HepG2 (cell line): ENCODE measurements around the gene IQCN. TPM values are rescaled to one million over a fixed set of nuclear protein-coding genes. Genes with fewer than 3 reads are reported as not detected.

Experiments
- AGO2 ChIP-seq: fragments of 200-400 bp; formaldehyde crosslinking; optimal IDR thresholded peaks from 2 replicates; pipeline ENCODE3; 2017; ENCODE audit warnings: mild to moderate bottlenecking, low read depth, low read length, moderate library complexity
- ARNT ChIP-seq: fragments of 450-650 bp; IDR thresholded peaks from 2 replicates; pipeline ENCODE4 v1.6.1; 2017
- ATF1 ChIP-seq: IDR thresholded peaks from 2 replicates; pipeline ENCODE4 v1.6.1; 2016; ENCODE audit warnings: mild to moderate bottlenecking, control low read depth
- CEBPB ChIP-seq: IDR thresholded peaks from 2 replicates; pipeline ENCODE4 v1.6.1; 2011; ENCODE audit warnings: low read depth, low read length, improper control_type of control experiment, borderline replicate concordance
- ETS1 ChIP-seq: sonication (generic); formaldehyde crosslinking; IDR thresholded peaks from 2 replicates; pipeline ENCODE4 v1.4.0; 2020; ENCODE audit warnings: missing genetic modification reagents
- FOXP1 ChIP-seq, 2 experiments: fragments of 450-650 bp in 1 of 2; IDR thresholded peaks; 2 replicates each; pipeline ENCODE4 v1.6.1; 2017 to 2018; ENCODE audit warnings: antibody characterized with exemption in 1 of 2
- GATA4 ChIP-seq: sonication (generic); IDR thresholded peaks from 2 replicates; pipeline ENCODE4 v1.6.1; 2016; ENCODE audit warnings: antibody characterized with exemption, low read depth, borderline replicate concordance
- IRX3 ChIP-seq: sonication (generic); formaldehyde crosslinking; IDR thresholded peaks from 2 replicates; pipeline ENCODE4 v1.8.1; 2023; ENCODE audit warnings: mild to moderate bottlenecking, low read depth, missing genetic modification reagents, borderline replicate concordance
- NONO ChIP-seq, 2 experiments: fragments of 450-650 bp in 1 of 2; sonication (generic) in 1 of 2; formaldehyde crosslinking in 1 of 2; IDR thresholded peaks in 1 of 2; conservative IDR thresholded peaks in 1 of 2; 2 replicates each; pipeline versions ENCODE4 v1.6.1 to v1.8.0; 2017 to 2022; ENCODE audit warnings: mild to moderate bottlenecking in 1 of 2, missing genetic modification reagents in 1 of 2, moderate library complexity in 1 of 2
- PHB2 ChIP-seq: fragments of 450-650 bp; IDR thresholded peaks from 2 replicates; pipeline ENCODE4 v1.6.1; 2018; ENCODE audit not compliant: partially characterized antibody
- POLR2A ChIP-seq, 2 experiments: IDR thresholded peaks; 2 replicates each; pipeline ENCODE4 v1.6.1; 2011; ENCODE audit warnings: low read depth in 2 of 2, low read length in 2 of 2, mild to moderate bottlenecking in 1 of 2, moderate library complexity in 1 of 2; ENCODE audit not compliant: insufficient read depth in 1 of 2
- RBFOX2 ChIP-seq: fragments of 200-400 bp; formaldehyde crosslinking; IDR thresholded peaks from 2 replicates; pipeline ENCODE4 v1.6.1; 2017; ENCODE audit warnings: low read depth, mild to moderate bottlenecking, low read length
- REPIN1 ChIP-seq: sonication (generic); formaldehyde crosslinking; IDR thresholded peaks from 2 replicates; pipeline ENCODE4 v1.8.0; 2022; ENCODE audit warnings: missing genetic modification reagents, low read depth, mild to moderate bottlenecking, borderline replicate concordance
- RFXAP ChIP-seq: sonication (generic); formaldehyde crosslinking; IDR thresholded peaks from 2 replicates; pipeline ENCODE4 v1.4.0; 2020; ENCODE audit warnings: missing genetic modification reagents, borderline replicate concordance
- SCMH1 ChIP-seq: sonication (generic); formaldehyde crosslinking; IDR thresholded peaks from 2 replicates; pipeline ENCODE4 v1.9.0; 2021; ENCODE audit warnings: missing genetic modification reagents, mild to moderate bottlenecking, borderline replicate concordance
- SP5 ChIP-seq: IDR thresholded peaks from 2 replicates; pipeline ENCODE4 v1.6.1; 2016; ENCODE audit warnings: low read depth, borderline replicate concordance
- SRF ChIP-seq: IDR thresholded peaks from 2 replicates; pipeline ENCODE4 v1.6.1; 2011; ENCODE audit warnings: mild to moderate bottlenecking, low read depth, low read length, moderate library complexity
- TFAP4 ChIP-seq: sonication (generic); IDR thresholded peaks from 2 replicates; pipeline ENCODE4 v1.6.1; 2016; ENCODE audit warnings: low read depth, borderline replicate concordance
- ZNF674 ChIP-seq: sonication (generic); formaldehyde crosslinking; IDR thresholded peaks from 2 replicates; pipeline ENCODE4 v1.5.0; 2020; ENCODE audit warnings: low read depth, mild to moderate bottlenecking, missing genetic modification reagents
- ZNF772 ChIP-seq: sonication (generic); formaldehyde crosslinking; IDR thresholded peaks from 2 replicates; pipeline ENCODE4 v1.5.0; 2020; ENCODE audit warnings: mild to moderate bottlenecking, missing genetic modification reagents
- polyA plus RNA-seq, 8 experiments: library from polyadenylated mRNA; depleted of rRNA in 3 of 8; stranded (reverse) in 7 of 8; unstranded in 1 of 8; fragments of >200 nt; fragmentation: Illumina TruSeq in 4 of 8; extraction: Trizol in 4 of 8; gene quantifications; 2 replicates each; pipeline versions ENCODE4 v1.2.1 to v1.2.3, GENCODE V29; 2011 to 2016; ENCODE audit warnings: low read depth in 4 of 8, missing spikeins in 1 of 8, mixed read lengths in 1 of 8; ENCODE audit not compliant: insufficient read depth in 1 of 8
- total RNA-seq, 5 experiments: library from RNA; depleted of rRNA; stranded (reverse); fragments of >200 nt; fragmentation: Illumina TruSeq; extraction: Trizol; gene quantifications; 2 replicates each; pipeline ENCODE4 v1.2.3, GENCODE V29; 2016; ENCODE audit warnings: low read depth in 1 of 5
- TF ChIP-seq, protein P1 (sequence below): sonication (generic); formaldehyde crosslinking; IDR thresholded peaks from 2 replicates; pipeline ENCODE4 v1.9.0; 2021; ENCODE audit warnings: missing genetic modification reagents, borderline replicate concordance
- TF ChIP-seq, protein P2 (sequence below), 2 experiments: sonication (generic) in 1 of 2; formaldehyde crosslinking in 1 of 2; IDR thresholded peaks; 2 replicates each; pipeline versions ENCODE4 v1.5.1 to v1.6.1; 2011 to 2020; ENCODE audit warnings: borderline replicate concordance in 1 of 2, low read depth in 1 of 2, low read length in 1 of 2, mild to moderate bottlenecking in 1 of 2, missing genetic modification reagents in 1 of 2, moderate library complexity in 1 of 2

Gene IQCN
- total and polyA plus RNA-seq, 2 of the 13 experiments (the other 11 are each of a cell fraction or from before 2014, with no cell fraction given): 0.04 to 0.18 TPM

DNA sequence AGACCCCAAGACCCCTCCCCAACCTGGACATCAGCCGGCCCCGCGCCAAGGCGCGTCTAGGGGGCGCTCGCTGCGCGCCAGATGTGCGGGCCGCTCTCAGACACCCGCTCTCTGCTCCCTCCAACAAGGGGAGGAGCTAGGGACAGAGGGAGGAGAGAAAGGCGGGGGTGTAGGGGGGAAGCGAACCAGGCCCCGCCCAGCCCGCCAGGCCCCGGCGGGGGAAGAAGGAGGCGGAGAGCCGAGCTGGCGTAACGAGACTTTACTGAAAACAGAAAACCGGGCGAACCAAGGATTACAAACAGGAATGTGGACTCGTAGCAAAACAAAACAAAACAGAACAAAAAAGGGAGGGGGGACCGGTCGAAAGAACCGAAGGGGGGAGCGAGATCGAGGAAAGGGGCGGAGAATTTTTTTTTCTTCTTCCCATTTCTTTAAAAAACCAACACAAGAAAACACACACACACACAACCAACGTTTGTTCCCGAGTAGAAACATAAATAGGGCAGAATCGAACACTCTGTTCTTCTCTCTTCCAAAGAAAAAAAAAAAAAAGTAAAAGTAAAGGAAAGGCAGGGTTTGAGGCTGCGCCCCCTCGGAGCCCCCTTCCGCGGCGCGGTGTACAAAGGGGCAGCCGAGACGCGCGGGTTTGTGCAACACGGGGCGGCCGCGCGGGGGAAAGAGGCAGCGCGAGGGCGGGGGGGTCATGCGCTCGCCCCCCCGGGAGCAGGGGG is 5.4 kb upstream of the IQCN start (continued):
- TF ChIP-seq, protein P1, sequence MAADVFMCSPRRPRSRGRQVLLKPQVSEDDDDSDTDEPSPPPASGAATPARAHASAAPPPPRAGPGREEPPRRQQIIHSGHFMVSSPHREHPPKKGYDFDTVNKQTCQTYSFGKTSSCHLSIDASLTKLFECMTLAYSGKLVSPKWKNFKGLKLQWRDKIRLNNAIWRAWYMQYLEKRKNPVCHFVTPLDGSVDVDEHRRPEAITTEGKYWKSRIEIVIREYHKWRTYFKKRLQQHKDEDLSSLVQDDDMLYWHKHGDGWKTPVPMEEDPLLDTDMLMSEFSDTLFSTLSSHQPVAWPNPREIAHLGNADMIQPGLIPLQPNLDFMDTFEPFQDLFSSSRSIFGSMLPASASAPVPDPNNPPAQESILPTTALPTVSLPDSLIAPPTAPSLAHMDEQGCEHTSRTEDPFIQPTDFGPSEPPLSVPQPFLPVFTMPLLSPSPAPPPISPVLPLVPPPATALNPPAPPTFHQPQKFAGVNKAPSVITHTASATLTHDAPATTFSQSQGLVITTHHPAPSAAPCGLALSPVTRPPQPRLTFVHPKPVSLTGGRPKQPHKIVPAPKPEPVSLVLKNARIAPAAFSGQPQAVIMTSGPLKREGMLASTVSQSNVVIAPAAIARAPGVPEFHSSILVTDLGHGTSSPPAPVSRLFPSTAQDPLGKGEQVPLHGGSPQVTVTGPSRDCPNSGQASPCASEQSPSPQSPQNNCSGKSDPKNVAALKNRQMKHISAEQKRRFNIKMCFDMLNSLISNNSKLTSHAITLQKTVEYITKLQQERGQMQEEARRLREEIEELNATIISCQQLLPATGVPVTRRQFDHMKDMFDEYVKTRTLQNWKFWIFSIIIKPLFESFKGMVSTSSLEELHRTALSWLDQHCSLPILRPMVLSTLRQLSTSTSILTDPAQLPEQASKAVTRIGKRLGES: no peak
- TF ChIP-seq PHB2 (no peak), CEBPB (no peak), SRF (no peak), RFXAP (0 out of 2 replicates have a peak, but pooled peaks have one; percentile 21), NONO (IDR thresholded peaks at IDR 0.05) (no peak), NONO (CRISPR knock-in tag; conservative IDR thresholded peaks at IDR 0.05) (peak; percentile 76), POLR2A (IDR thresholded peaks at IDR 0.05; ENCODE audit: insufficient read depth in 1 of 2, low read depth in 2 of 2, low read length in 2 of 2) (peak; percentile 22 to 54), AGO2 (peak; percentile 93), SCMH1 (CRISPR knock-in tag) (no peak), IRX3 (CRISPR knock-in tag) (no peak), ATF1 (CRISPR knock-in tag) (no peak), ARNT (no peak), GATA4 (no peak; the same call in 1 of the 2 replicates), REPIN1 (CRISPR knock-in tag) (no peak), FOXP1 (IDR thresholded peaks at IDR 0.05) (no peak), FOXP1 (CRISPR knock-in tag; IDR thresholded peaks at IDR 0.05) (no peak), ZNF674 (CRISPR knock-in tag) (no peak), SP5 (peak; percentile 73; the same call in 1 of the 2 replicates), ETS1 (no peak), TFAP4 (peak; percentile 51; the same call in 1 of the 2 replicates), RBFOX2 (peak; percentile 81), ZNF772 (CRISPR knock-in tag) (no peak)
- TF ChIP-seq, protein P2, sequence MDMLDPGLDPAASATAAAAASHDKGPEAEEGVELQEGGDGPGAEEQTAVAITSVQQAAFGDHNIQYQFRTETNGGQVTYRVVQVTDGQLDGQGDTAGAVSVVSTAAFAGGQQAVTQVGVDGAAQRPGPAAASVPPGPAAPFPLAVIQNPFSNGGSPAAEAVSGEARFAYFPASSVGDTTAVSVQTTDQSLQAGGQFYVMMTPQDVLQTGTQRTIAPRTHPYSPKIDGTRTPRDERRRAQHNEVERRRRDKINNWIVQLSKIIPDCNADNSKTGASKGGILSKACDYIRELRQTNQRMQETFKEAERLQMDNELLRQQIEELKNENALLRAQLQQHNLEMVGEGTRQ (IDR thresholded peaks at IDR 0.05; ENCODE audit: low read depth, low read length): no peak
- TF ChIP-seq, protein P2 (CRISPR knock-in tag; IDR thresholded peaks at IDR 0.05; ENCODE audit: borderline replicate concordance): no peak
